Type B pancreatic cell (in vitro differentiated cells): ENCODE results near the gene UPF3B. TPM values are rescaled to one million over a fixed set of nuclear protein-coding genes. Genes with fewer than 3 reads are reported as not detected.

Experiments
- DNase-seq: peaks from one replicate; pipeline ENCODE4 v3.0.0; 2021; ENCODE audit warnings: mixed read lengths; ENCODE audit not compliant: unreplicated experiment; ENCODE audit errors: extremely low spot score
- H3K27ac Mint-ChIP-seq: 2 replicates; pipeline ENCODE4 v1.8.0; 2021; ENCODE audit warnings: mild to moderate bottlenecking, mixed read lengths
- H3K27me3 Mint-ChIP-seq: 2 replicates; pipeline ENCODE4 v1.8.0; 2021; ENCODE audit warnings: mixed read lengths
- H3K36me3 Mint-ChIP-seq: 2 replicates; pipeline ENCODE4 v1.8.0; 2021; ENCODE audit warnings: mixed read lengths
- H3K4me1 Mint-ChIP-seq: one replicate; pipeline ENCODE4 v1.8.0; 2021; ENCODE audit warnings: mixed read lengths; ENCODE audit not compliant: unreplicated experiment
- H3K4me3 Mint-ChIP-seq: 2 replicates; pipeline ENCODE4 v1.8.0; 2021; ENCODE audit warnings: mild to moderate bottlenecking, mixed read lengths
- H3K9me3 Mint-ChIP-seq: 2 replicates; pipeline ENCODE4 v1.8.0; 2021; ENCODE audit warnings: mixed read lengths
- total RNA-seq: library from RNA; stranded (reverse); gene quantifications from 2 replicates; pipeline ENCODE4 v1.2.1, GENCODE V29; 2021; ENCODE audit warnings: low replicate concordance
- TF ChIP-seq, protein P1 (sequence below): fragments of 200-600 bp; sonication (generic); conservative IDR thresholded peaks from 2 replicates; pipeline ENCODE4 v1.5.0; 2021; ENCODE audit warnings: antibody characterized with exemption, mild to moderate bottlenecking

UPF3B gene
- total RNA-seq, 1 donor from 2014 or later, result 16.4 TPM

DNA sequence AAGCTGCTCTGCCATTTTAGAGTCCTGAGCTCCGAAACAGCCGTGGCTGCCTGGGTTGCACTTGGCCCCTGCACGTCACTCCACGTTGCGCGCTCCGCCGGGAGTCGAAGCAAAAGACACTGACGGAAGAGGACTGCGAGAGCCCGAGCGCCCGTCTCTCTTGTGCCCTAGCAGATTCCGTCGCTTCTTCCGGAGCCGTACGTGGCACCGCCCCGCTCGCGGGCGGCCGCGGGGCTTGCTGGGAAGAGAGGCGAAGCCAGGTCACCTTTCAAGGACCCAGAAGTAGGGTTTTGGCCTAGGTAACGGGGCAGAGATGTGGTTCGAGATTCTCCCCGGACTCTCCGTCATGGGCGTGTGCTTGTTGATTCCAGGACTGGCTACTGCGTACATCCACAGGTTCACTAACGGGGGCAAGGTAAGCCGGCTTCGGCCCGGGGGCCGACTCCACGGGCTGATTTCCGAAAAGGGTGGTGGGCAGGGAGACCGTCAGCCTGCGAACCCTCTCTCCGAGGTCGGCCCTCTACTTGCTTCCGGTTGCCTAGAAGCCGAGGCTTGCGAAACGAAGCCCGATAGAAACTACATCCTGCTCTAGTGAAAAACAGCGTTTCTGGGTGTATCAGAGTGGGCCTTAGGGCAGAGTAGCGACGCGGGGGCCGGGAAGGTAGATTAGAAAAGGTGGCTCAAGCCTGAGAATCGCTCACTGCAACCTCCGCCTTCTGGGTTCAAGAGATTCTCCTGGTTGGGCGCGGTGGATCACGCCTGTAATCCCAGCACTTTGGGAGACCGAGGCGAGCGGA is 19.0 kb upstream of the UPF3B start, which contains the start of the genes NDUFA1 and RNF113A:
Gene NDUFA1, plus strand, starts transcription at position 234 of the 797 bp plus-strand sequence. Its CDS starts 80 bp downstream, at position 314.
Gene RNF113A, minus strand, starts transcription at position 135 of the 797 bp plus-strand sequence. Its CDS starts 120 bp downstream, at position 15.
- TF ChIP-seq, protein P1, sequence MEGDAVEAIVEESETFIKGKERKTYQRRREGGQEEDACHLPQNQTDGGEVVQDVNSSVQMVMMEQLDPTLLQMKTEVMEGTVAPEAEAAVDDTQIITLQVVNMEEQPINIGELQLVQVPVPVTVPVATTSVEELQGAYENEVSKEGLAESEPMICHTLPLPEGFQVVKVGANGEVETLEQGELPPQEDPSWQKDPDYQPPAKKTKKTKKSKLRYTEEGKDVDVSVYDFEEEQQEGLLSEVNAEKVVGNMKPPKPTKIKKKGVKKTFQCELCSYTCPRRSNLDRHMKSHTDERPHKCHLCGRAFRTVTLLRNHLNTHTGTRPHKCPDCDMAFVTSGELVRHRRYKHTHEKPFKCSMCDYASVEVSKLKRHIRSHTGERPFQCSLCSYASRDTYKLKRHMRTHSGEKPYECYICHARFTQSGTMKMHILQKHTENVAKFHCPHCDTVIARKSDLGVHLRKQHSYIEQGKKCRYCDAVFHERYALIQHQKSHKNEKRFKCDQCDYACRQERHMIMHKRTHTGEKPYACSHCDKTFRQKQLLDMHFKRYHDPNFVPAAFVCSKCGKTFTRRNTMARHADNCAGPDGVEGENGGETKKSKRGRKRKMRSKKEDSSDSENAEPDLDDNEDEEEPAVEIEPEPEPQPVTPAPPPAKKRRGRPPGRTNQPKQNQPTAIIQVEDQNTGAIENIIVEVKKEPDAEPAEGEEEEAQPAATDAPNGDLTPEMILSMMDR, result no peak
- Mint-ChIP-seq H3K27ac (peak within 1 kb of the TSS; percentile 90), H3K4me1 (no peaks in the 10 kb centered on the region), H3K36me3 (peaks cover 3% of the 10 kb centered on the region), H3K4me3 (peak within 1 kb of the TSS; percentile 96), H3K9me3 (no peaks in the 10 kb centered on the region), H3K27me3 (no peaks in the 10 kb centered on the region)
- DNase-seq, result no peak

DNA sequence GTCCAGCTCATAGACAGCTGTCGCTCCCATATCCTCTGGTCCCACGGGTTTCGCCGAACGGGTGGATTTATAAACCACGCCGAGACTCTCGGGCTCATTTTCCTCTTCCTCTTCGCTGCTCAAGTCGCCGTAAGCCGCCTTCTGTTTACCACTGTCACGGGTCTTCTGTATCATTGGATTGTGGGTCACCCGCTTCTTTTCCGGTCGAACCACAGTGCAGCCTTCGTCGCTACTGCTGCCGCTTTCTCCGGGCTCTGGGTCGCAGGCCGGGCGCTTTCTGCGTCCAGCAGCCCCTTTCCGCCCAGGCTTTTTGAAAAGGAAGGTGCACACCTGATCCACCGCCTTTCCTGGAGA is 18.5 kb upstream of the UPF3B start:
- no peak for DNase-seq
- TF ChIP-seq, protein P1, result no peak
- peak overlapping the region; percentile 90 for H3K27ac Mint-ChIP-seq
- H3K36me3 Mint-ChIP-seq, result peaks cover 3% of the 10 kb centered on the region
- H3K27me3 Mint-ChIP-seq, result no peaks in the 10 kb centered on the region
- peak overlapping the region; percentile 96 for H3K4me3 Mint-ChIP-seq
- H3K9me3 Mint-ChIP-seq, result no peaks in the 10 kb centered on the region
- H3K4me1 Mint-ChIP-seq, result no peaks in the 10 kb centered on the region

DNA sequence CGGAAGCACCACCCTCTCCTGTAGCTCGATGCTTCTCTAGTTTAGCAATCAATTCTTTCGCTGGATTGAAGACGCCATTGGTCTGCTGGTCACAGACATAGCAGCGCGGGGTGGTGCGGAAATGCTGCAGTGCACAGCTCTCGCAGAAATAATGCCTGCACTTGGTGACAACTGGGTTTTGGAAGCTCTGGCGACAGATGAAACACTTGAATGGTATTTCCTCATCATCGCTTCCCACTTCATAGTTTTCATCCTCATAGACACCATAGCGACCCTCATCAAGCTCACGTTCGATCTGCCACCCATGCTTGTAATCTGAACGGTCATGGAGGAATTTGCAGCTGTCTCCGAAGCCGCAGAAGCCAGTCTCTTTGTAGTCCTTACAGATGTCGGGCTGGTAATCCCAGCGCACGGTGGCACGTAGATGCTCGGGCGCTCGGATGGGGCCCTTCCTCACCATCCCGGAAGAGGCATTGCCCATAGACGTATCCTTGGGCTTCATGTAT is 17.9 kb upstream of the UPF3B start:
- peak overlapping the region; percentile 90 for H3K27ac Mint-ChIP-seq
- peak overlapping the region; percentile 96 for H3K4me3 Mint-ChIP-seq
- peaks cover 3% of the 10 kb centered on the region for H3K36me3 Mint-ChIP-seq
- TF ChIP-seq, protein P1, result no peak
- no peaks in the 10 kb centered on the region for H3K4me1 Mint-ChIP-seq
- no peaks in the 10 kb centered on the region for H3K9me3 Mint-ChIP-seq
- no peaks in the 10 kb centered on the region for H3K27me3 Mint-ChIP-seq
- DNase-seq, result no peak

- peaks cover 9% of the 10 kb centered on the region for H3K36me3 Mint-ChIP-seq
- no peak for DNase-seq
- H3K27ac Mint-ChIP-seq, result peak overlapping the region; percentile 100
- H3K9me3 Mint-ChIP-seq, result no peaks in the 10 kb centered on the region
- H3K27me3 Mint-ChIP-seq, result no peaks in the 10 kb centered on the region
- peak overlapping the region; percentile 99 for H3K4me3 Mint-ChIP-seq
- H3K4me1 Mint-ChIP-seq, result no peaks in the 10 kb centered on the region
- TF ChIP-seq, protein P1, result no peak
Observed at GRCh38 chrX:119853444-119853843, 681 bp upstream of the UPF3B start.

- Mint-ChIP-seq H3K27ac (no peak overlapping the region), H3K4me3 (no peak overlapping the region), H3K4me1 (no peaks in the 10 kb centered on the region), H3K36me3 (peaks cover 18% of the 10 kb centered on the region), H3K27me3 (no peaks in the 10 kb centered on the region), H3K9me3 (no peaks in the 10 kb centered on the region)
- DNase-seq, result no peak
- TF ChIP-seq, protein P1, result no peak
Observed at GRCh38 chrX:119833905-119834304, 18.9 kb downstream of the UPF3B start.
